Panc1 (cell line): Measurements from ENCODE around the gene ERO1B. TPM values are rescaled to one million over a fixed set of nuclear protein-coding genes. Genes with fewer than 3 reads are reported as not detected.

Experiments
- ATAC-seq: fragments of 200-7000 bp; cut with Tn5 transposase; 2 replicates; pipeline ENCODE4 v1.9.1; 2020; ENCODE audit warnings: mild to moderate bottlenecking, moderate library complexity
- BruUV-seq: library from RNA; stranded (reverse); fragments of 400-500 nt; replicated peaks from 2 replicates; lab custom pipeline; 2021; lab: Mats Ljungman, UMichigan
- CTCF ChIA-PET: fragments of 300-600 bp; sonication (Branson Sonifier 250); formaldehyde crosslinking; loops from one replicate; lab custom pipeline; 2022; ENCODE audit warnings: antibody characterized with exemption; lab: Charles Lee
- POLR2A ChIA-PET: fragments of 300-600 bp; sonication (Branson Sonifier 250); formaldehyde crosslinking; loops from one replicate; lab custom pipeline; 2022; ENCODE audit warnings: antibody characterized with exemption; lab: Charles Lee
- DNase-seq: peaks from one replicate; pipeline ENCODE4 v3.0.0-alpha.2; 2010; ENCODE audit warnings: low read depth, low spot score
- H3K27ac ChIP-seq: 2 replicates; pipeline ENCODE4 v1.5.1; 2011; ENCODE audit warnings: mild to moderate bottlenecking, low read length, inconsistent platforms
- H3K27me3 ChIP-seq: fragments of 200-500 bp; sonication (Bioruptor generic); 2 replicates; pipeline ENCODE4 v1.6.0; 2014; ENCODE audit warnings: low read length, inconsistent platforms; ENCODE audit not compliant: control insufficient read depth, insufficient read depth
- H3K36me3 ChIP-seq: fragments of 200-500 bp; sonication (Bioruptor generic); 2 replicates; pipeline ENCODE4 v1.5.1; 2014; ENCODE audit warnings: inconsistent platforms, mild to moderate bottlenecking, low read length, moderate library complexity; ENCODE audit not compliant: control insufficient read depth, insufficient read depth
- H3K4me1 ChIP-seq: 2 replicates; pipeline ENCODE4 v1.5.1; 2011; ENCODE audit warnings: inconsistent platforms, mild to moderate bottlenecking, low read length, moderate library complexity; ENCODE audit not compliant: control insufficient read depth, insufficient read depth
- H3K4me3 ChIP-seq, 2 experiments: 2 replicates each; pipeline ENCODE4 v1.5.1; 2011 to 2012; ENCODE audit warnings: low read depth in 2 of 2, low read length in 2 of 2, mild to moderate bottlenecking in 2 of 2, inconsistent platforms in 1 of 2, moderate library complexity in 1 of 2
- H3K9me3 ChIP-seq: fragments of 200-500 bp; sonication (Bioruptor generic); 2 replicates; pipeline ENCODE4 v1.5.1; 2014; ENCODE audit warnings: low read depth, mild to moderate bottlenecking, inconsistent platforms, low read length, moderate library complexity; ENCODE audit not compliant: control insufficient read depth, insufficient read depth
- CTCF ChIP-seq: fragments of 450-650 bp; IDR thresholded peaks from 2 replicates; pipeline ENCODE4 v1.5.1; 2017; ENCODE audit warnings: mild to moderate bottlenecking
- POLR2AphosphoS5 ChIP-seq: IDR thresholded peaks from 2 replicates; pipeline ENCODE4 v1.6.1; 2012; ENCODE audit warnings: mild to moderate bottlenecking, low read depth, low read length, moderate library complexity
- REST ChIP-seq, 2 experiments: IDR thresholded peaks; 2 replicates each; pipeline ENCODE4 v1.6.1; 2011 to 2012; ENCODE audit warnings: low read depth in 2 of 2, control low read depth in 1 of 2, low read length in 1 of 2, mild to moderate bottlenecking in 1 of 2, moderate library complexity in 1 of 2; ENCODE audit not compliant: insufficient read depth in 1 of 2
- SIN3A ChIP-seq: IDR thresholded peaks from 2 replicates; pipeline ENCODE4 v1.6.1; 2012; ENCODE audit warnings: low read depth, mild to moderate bottlenecking, low read length, moderate library complexity, borderline replicate concordance; ENCODE audit not compliant: insufficient read depth
- TCF7L2 ChIP-seq: IDR thresholded peaks from 2 replicates; pipeline ENCODE4 v1.6.1; 2011; ENCODE audit warnings: mild to moderate bottlenecking, low read depth, low read length, inconsistent platforms
- in situ Hi-C: cut with HindIII; loops from 2 replicates; pipeline ENCODE4 v1.10.0; 2016; ENCODE audit warnings: low sequenced_read_pairs, low pct_unique_long_range_greater_than_20kb
- intact Hi-C: fragments of 100-400 bp; cut with micrococcal nuclease; formaldehyde crosslinking; loops from one replicate; pipeline ENCODE4 v1.10.0; 2022; ENCODE audit not compliant: unreplicated experiment
- total RNA-seq: library from RNA; stranded (reverse); gene quantifications from one replicate; pipeline ENCODE4 v1.2.1, GENCODE V29; 2021; ENCODE audit not compliant: unreplicated experiment

Gene ERO1B
- total RNA-seq, 1 experiment from 2014 or later = 19.9 TPM

GRCh38 chr1:236301958-236302335 is 20.2 kb upstream of the ERO1B start:
- intact Hi-C loops (no loop called here), in situ Hi-C loops (no loop called here)
- CTCF ChIA-PET = no interaction called here
- peaks cover 5% of the 10 kb centered on the region; the same call in 1 of the 2 replicates for H3K4me1 ChIP-seq
- DNase-seq (no peak), ATAC-seq (no peak)
- H3K4me3 ChIP-seq = no peak overlapping the region
- TF ChIP-seq POLR2AphosphoS5 (no peak), SIN3A (no peak), CTCF (no peak), REST (IDR thresholded peaks at IDR 0.05; ENCODE audit: insufficient read depth in 1 of 2, low read depth in 2 of 2, low read length in 1 of 2) (no peak), TCF7L2 (no peak)
- H3K9me3 ChIP-seq = no peaks in the 10 kb centered on the region
- H3K36me3 ChIP-seq = no peaks in the 10 kb centered on the region
- POLR2A ChIA-PET = no interaction called here
- no TSS peak for BruUV-seq
- H3K27me3 ChIP-seq = no peaks in the 10 kb centered on the region
- no peak overlapping the region for H3K27ac ChIP-seq

GRCh38 chr1:236301080-236301957 is 19.6 kb upstream of the ERO1B start:
- no peak for ATAC-seq
- Histone ChIP-seq H3K36me3 (no peaks in the 10 kb centered on the region), H3K27me3 (no peaks in the 10 kb centered on the region), H3K4me1 (peaks cover 5% of the 10 kb centered on the region; the same call in 1 of the 2 replicates), H3K9me3 (no peaks in the 10 kb centered on the region), H3K27ac (no peak overlapping the region), H3K4me3 (no peak overlapping the region)
- BruUV-seq = no TSS peak
- POLR2A ChIA-PET = no interaction called here
- in situ Hi-C loops = no loop called here
- DNase-seq = no peak
- intact Hi-C loops = no loop called here
- TF ChIP-seq REST (IDR thresholded peaks at IDR 0.05; ENCODE audit: insufficient read depth in 1 of 2, low read depth in 2 of 2, low read length in 1 of 2) = no peak
- TF ChIP-seq POLR2AphosphoS5 = no peak
- no peak for TF ChIP-seq SIN3A
- no peak for TF ChIP-seq CTCF
- no peak for TF ChIP-seq TCF7L2
- CTCF ChIA-PET = no interaction called here
